Left ventricle myocardium superior (tissue), 1 donor: ENCODE measurements around the gene TTC7B. TPM values are rescaled to one million over a fixed set of nuclear protein-coding genes. Genes with fewer than 3 reads are reported as not detected.
A peak's percentile ranks its signal among the peaks of the same experiment; 100 is the strongest.
"Not testable (repeated sequence)": the region's sequence is repeated elsewhere in the genome, so short reads cannot be mapped to it uniquely, and the experiment has no call there.

Source experiments
- ATAC-seq: fragments of 200-7000 bp; cut with Tn5 transposase; one replicate; pipeline ENCODE4 v1.9.1; 2020; ENCODE audit warnings: mild to moderate bottlenecking, moderate library complexity
- DNase-seq: peaks from one replicate; pipeline ENCODE4 v3.0.0-alpha.2; 2020
- intact Hi-C: fragments of 100-400 bp; cut with micrococcal nuclease; formaldehyde crosslinking; loops from one replicate; pipeline ENCODE4 v1.11.0; 2022
- long read RNA-seq: library from polyadenylated mRNA; unstranded; transcript quantifications from one replicate; pipeline ENCODE4 v2.0.0, GENCODE V29; 2021
- total RNA-seq: library from RNA; stranded (reverse); fragmentation: NEBNext Ultra II Directional; extraction: Animal tissue kit (Norgen Biotek cat#: 25700); gene quantifications from one replicate; pipeline ENCODE4 v1.2.1, GENCODE V29; 2021
- donor health status: DM: no; HTN: yes; CAD: no; lungs with severe emphysema.

TTC7B gene, protein sequence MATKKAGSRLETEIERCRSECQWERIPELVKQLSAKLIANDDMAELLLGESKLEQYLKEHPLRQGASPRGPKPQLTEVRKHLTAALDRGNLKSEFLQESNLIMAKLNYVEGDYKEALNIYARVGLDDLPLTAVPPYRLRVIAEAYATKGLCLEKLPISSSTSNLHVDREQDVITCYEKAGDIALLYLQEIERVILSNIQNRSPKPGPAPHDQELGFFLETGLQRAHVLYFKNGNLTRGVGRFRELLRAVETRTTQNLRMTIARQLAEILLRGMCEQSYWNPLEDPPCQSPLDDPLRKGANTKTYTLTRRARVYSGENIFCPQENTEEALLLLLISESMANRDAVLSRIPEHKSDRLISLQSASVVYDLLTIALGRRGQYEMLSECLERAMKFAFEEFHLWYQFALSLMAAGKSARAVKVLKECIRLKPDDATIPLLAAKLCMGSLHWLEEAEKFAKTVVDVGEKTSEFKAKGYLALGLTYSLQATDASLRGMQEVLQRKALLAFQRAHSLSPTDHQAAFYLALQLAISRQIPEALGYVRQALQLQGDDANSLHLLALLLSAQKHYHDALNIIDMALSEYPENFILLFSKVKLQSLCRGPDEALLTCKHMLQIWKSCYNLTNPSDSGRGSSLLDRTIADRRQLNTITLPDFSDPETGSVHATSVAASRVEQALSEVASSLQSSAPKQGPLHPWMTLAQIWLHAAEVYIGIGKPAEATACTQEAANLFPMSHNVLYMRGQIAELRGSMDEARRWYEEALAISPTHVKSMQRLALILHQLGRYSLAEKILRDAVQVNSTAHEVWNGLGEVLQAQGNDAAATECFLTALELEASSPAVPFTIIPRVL
- 72.2 TPM for total RNA-seq
- long read RNA-seq, partial matches to known transcripts = 12 of 20 reads
- long read RNA-seq, other reads (novel, unspliced or antisense) = 8 of 20 reads

DNA sequence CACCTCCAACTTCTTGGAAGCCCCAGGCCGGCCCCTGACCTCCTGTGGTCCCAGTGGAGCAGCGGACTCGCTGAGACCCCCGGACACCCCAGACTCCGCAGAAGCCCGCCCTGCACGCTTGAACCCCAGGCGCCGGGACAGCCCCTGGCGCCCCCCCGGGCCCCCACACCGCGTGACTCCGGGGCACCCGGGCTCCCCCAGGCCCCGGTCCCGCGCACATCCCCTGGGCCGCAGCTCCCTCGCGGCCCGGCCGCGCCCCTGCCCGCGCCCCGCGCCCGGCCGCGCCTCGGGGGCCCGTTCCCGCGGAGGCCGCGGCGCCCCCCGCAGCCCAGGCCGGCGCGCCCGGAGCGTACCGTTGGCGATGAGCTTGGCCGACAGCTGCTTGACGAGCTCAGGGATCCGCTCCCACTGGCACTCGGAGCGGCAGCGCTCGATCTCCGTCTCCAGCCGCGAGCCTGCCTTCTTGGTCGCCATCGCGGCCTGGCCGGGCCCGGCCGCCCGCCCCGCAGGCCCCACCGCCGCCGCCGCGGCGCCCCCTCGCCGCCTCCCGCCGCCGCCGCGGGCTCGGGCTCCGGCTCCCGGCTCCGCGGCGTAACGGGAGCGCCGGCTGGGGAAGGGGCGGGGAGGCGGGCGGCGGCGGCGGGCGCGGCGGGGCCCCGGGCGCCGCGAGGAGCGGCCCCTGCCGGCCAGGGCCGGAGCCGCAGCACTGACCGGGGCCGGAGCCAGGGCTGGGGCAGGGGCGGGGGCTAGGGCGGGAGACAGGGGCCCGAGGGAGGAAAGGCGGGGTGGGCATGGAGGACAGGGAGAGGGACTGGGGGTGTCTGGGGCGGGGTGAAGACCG lies at the start of gene TTC7B:
TSS of gene TTC7B (minus strand) at position 609 of the 841 bp plus-strand sequence. CDS start at position 474, 135 bp downstream.
- ATAC-seq (peak; percentile 85), DNase-seq (peak; percentile 82)
- intact Hi-C loops = no loop called here

DNA sequence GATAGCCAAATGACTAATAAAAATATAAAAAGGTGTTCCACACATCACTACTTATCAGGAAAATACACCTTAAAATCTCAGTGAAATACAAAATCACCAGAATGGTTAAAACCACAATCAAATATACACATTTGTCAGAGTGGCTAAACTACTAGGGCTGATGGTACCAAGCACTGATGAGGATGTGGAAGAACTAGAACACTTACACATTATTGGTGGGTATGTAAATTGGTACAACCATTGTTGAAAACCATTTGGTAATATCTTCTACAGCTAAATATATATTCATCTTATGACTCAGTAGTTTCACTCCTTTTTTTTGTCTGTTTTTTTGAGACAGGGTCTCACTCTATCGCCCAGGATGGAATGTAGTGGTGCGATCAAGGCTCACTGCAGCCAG lies 48.5 kb upstream of the TTC7B start:
- intact Hi-C loops = no loop called here
- DNase-seq (no peak), ATAC-seq (no peak)

DNA sequence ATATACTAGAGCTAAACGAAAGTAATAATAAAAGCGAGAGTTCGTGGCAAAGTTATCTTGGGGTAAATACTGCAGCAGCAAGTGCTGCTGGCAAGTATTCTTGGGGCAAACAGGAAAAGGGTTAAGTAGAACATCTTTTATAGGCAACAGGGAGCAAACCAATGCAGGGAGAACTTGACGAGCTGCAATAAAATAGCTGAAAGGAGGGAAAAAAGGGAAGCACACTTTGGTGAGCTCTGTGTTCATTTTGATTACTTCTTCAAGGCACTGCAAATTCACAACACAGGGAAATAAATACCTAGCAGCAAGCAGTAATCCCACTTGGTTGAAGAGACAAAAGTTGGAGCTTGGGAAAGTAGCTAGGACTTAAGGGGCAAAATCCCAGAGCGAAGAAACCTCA lies 42.3 kb upstream of the TTC7B start:
- ATAC-seq (no peak), DNase-seq (no peak)
- intact Hi-C loops = no loop called here

DNA sequence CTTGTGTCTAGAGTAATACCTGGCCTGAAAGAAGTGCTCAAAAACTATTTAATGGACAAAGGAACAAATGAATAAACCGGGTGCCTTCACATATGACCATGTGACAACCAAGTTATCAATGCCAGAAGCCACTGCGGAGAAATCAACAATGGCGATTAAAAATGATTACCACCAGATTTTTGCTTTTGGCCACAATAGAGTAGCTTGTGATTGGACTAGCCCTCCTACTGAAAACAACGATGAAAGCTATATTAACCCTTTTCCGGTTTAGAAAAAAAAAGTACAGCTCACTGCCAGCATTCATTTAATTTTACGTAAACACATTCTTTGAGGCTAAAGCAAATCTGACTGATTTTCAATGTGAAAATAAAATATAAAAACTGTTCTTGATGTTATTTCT lies 41.6 kb upstream of the TTC7B start:
- ATAC-seq = no peak
- DNase-seq = no peak
- intact Hi-C loops = no loop called here

DNA sequence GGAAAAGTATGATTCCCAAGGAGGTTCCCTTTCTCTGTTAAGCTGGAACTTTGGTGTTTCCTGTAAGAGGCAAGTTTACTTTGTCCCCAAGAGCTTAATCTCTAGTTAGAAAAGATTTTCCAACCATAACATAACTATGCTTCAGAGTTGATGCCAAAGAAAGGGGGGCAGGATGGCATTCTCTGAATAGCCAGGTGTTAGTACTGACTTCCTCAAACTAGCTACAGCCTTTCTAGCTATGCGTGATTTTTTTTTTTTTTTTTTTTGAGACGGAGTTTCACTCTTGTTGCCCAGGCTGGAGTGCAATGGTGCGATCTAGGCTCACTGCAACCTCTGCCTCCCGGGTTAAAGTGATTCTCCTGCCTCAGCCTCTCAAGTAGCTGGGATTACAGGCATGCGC lies 39.9 kb upstream of the TTC7B start:
- ATAC-seq, intact Hi-C loops, DNase-seq: not testable (repeated sequence)

DNA sequence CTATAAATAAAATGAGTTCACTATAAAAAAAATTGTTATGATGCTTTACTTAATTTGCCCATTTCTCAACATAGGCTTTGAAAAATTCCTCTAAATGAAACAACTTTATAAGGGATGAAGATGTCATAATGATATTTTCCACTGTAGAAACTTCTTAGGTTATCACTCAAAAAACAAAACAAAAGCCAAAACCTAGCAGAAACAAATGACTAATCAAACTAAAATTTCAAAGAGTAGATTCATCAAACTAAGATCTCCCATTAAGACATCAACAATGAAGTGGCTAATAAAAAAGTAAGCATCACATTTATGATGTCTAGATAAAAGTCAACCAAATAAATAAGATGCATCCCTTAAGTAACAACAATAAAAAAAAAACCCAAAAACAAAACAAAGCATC lies 36.9 kb upstream of the TTC7B start:
- DNase-seq = no peak

DNA sequence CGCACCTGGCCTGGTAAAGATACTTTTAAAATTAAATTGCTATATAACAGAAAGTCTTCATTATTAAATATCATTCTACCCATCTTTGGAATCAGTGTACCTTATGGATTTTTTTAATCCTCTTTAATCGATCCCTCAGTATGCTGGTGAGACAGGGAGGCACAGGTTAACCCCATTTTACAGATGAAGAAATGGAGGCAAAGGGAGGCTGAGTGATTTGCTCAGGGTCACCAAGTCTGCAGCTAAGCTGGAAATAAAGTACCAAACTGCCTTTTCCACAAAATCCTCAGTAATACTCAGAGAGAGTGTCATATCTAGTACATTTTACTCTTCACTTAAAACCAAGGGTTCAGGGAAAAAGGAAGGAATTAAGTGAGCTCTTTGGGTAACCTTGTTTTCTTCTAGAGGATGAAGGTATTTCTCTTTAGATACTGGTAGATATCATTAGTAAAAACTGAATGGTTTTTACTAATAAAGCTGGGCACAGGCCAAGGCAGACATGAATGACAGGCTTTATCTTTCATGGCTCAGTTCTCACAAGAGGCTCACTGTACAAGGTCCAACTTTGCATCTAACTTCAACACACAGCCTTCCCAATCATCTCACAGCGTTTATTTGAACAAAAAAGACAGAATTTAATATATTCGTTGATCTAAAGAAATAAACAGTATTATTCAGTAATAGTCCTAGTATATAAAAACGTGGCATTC lies 35.3 kb upstream of the TTC7B start:
- ATAC-seq = no peak
- no peak for DNase-seq
- intact Hi-C loops = no loop called here

More for the DNA sequence above, 36.9 kb upstream of the TTC7B start:
- intact Hi-C loops = no loop called here
- no peak for ATAC-seq

DNA sequence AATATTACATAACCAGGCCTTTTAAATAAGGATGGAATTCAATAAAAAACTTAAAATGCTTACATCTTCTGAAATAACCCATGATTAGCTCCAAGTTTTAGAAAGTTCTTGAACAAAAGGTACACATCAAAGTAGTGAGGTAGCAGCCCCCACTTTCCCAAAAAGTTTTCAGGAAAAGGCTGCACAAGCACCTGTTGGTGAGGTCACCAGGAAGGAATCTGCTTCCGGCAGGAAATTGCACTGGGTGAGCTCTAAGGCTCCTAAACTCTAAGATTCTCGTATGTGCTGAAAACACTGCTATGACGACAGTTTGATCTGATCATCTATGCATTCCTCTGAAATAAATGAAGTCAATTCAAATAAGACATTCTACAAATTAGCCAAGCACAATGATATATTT lies 34.3 kb upstream of the TTC7B start:
- ATAC-seq = peak; percentile 66
- no peak for DNase-seq
- intact Hi-C loops = no loop called here

DNA sequence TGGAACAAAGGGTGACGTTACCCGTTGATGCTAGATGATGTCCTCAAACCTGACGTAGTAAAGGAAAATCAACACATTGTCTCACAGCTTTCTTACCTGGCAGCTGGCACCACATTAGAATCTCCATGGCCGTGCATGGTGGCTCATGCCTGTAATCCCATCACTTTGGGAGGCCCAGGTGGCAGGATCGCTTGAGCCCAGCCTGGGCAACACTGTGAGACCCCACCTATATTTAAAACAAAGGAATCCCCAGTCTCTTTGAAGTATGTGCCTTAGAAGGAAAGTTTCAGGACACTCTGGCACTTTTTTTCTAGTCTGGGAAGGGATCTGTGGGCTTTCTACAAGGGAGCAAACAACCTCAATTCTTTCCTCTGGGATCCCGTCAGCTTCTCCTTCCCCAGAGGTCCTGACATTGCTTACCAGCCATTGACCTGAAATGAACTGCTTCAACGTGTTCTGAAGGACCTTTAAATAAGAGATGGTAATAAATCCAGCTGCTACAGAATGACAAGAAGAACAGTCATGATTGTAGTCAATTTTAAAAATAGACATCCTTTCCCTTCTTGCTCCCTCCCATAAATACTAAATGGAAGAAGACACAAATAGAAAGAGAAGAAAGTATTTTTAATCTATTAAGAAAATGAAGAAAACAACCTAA lies 33.7 kb upstream of the TTC7B start:
- intact Hi-C loops = no loop called here
- ATAC-seq = peak; percentile 12
- DNase-seq = no peak

DNA sequence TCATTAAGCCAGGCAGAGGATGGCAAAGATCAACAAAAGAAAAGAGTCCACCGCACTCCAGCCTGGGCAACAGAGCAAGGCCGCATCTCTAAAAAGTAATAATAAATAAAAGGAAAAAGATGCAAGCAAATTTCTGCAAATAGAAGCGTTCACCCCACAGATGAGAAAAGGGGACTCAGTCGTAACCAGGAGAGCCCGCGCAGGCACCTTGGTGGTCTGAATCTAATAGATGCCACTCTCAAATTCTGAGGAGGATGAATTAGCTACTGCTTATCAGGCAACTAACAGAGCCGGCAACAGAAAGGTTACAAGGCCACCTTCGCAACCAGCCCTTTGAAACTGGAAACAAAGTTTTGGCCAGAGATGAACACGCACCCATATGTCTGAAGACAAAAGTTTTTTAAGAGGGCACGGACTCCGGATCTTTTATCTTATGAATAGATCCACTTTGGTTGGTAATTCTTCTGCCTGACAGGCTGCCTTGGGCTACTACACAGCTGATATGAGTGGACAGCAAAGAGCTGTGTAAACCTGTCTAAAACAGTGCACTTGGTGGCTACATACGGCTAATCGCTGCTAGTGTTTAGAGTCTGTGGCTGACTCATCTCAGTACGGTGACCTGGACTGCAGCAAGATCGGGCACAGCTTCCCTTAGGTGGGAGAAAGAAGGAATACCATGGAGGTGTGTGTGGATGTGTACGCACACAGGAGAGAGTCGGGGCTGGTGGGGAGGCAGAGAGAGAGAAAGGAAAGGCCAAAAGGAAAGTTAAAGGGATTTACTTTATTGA lies 32.9 kb upstream of the TTC7B start:
- ATAC-seq = no peak
- intact Hi-C loops = no loop called here
- no peak for DNase-seq

DNA sequence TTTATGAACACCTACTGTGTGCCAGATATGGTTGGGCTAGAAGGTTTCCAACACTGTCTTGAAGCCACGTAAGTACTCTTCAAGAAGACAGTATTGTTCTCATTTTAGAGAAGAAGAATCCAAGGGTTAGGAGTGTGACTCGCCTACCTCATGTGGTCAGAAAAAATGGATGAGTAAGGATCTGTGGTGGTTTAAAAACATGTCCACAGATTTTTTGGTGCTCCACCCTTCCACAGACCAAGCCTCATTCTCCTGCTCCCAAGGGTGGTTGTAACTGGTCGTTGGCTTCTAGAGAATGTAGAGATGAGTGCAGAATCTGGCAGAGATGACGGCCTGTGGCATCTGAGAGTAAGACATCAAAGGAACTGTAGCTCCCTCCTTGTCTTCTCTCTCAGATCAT lies 30.3 kb upstream of the TTC7B start:
- intact Hi-C loops = no loop called here
- no peak for ATAC-seq
- no peak for DNase-seq

DNA sequence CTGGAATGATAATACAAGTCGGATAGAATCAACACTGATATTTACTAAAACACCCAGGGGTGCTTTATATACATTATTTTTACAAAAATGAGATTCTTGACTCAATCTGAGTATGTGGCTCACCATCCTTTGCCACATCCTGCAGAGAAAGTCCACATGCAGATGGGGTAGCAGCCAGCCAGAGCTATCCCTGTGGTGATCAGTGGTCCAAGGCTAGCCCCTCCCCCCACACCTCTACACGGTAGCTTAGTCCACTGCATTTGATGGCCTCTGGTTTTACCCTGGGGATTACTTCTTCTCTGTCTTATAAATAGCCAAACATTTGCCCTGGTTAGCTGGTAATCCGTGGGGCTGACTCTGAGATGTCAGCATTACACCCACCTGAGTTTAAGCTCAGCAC lies 28.1 kb upstream of the TTC7B start:
- no peak for DNase-seq
- intact Hi-C loops = no loop called here
- ATAC-seq = no peak

DNA sequence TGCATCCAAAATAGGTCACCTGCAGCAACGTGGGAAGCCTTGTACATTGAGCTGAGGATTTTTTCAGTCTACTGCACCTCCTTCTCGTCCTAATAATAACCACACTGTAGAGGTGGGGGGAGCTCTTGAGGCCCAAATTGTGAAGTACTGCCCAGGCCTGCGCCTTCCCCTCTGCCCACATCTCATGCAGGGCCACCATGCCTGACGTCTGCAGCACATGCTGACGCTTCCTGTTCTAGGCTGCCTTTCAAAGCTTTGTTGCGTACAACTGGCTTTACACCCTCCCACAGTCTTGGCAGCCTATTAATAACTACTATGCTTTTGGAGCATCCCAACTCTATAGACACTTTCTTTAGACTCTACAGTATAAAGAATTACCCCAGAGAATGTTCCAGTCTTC lies 26.5 kb upstream of the TTC7B start:
- ATAC-seq = no peak
- no peak for DNase-seq

DNA sequence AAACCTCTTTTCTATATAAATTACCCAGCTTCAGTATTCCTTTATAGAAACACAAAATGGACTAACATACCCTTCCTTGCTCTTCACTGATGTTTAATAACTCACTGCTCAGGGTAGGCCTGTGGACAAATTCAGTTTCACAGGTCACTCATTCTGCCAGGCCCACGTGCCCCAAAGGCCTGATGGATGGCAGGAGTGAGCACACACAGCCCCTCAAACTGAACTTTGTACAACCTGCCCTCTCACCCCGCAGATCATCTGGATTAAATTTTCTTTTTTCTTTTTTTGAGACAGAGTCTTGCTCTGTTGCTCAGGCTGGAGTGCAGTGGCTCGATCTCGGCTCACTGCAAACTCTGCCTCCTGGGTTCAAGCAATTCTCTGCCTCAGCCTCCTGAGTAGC lies 24.4 kb upstream of the TTC7B start:
- DNase-seq, ATAC-seq: not testable (repeated sequence)

More for the DNA sequence above, 26.5 kb upstream of the TTC7B start:
- intact Hi-C loops = no loop called here

DNA sequence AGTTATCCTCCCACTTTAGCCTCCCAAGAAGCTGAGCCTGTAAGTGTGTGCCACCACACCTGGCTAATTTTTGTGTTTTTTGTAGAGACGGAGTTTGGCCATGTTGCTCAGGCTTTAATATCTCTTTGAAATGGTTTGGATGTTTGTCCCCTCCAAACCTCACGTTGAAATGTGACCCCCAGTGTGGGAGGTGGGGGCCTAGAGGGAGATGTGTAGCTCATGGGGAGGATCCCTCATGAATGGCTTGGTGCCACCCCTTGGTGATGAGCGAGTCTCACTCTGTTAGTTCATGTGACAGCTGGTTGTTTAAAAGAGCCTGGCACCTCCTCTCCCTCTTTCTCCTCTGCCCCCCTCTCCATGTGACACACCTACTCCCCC lies 23.6 kb upstream of the TTC7B start:
- ATAC-seq (no peak), DNase-seq (no peak)
- intact Hi-C loops = no loop called here

More for the DNA sequence above, 24.4 kb upstream of the TTC7B start:
- intact Hi-C loops = not testable (repeated sequence)

DNA sequence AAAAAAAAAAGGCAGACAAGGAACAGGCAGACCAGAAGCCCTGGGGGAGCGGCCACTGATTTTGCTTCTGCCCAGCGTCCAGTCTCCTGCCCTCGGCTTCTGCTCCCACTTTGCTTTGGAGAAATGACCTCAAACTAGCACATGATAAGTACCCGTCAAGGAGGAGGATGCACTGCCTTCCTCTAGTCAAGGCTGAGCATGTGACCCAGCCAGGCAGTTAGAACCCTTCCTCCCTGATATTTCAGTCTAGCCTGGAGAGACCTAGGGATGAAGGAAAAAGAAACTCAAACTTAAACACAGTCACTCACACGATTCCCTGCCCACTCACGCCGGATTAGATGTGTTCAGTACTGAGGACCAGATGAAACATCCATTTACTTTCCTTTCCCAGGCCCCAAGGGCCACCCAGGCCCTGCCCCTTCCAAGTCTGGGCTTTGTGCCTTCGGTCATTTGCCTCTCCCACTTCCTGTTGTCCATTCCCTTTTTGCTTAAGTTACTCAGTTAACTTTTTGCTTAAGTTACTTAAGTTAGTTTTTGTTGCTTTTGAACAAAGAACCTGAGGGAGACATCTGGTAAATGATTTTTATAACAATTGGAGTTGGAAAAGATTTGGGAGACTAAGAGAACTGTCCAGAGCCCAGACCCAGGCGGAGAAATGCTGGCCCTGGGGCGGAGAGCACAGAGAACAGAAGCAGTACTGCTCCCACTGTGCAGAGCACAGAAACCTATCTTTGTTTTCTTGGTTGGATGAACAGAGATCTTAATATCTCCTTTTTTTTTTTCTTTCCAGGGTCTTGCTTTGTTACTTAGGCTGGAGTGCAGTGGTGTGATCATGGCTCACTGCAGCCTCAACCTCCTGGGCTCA lies 23.0 kb upstream of the TTC7B start:
- DNase-seq (peak; percentile 75), ATAC-seq (peak; percentile 96)
- intact Hi-C loops = no loop called here

DNA sequence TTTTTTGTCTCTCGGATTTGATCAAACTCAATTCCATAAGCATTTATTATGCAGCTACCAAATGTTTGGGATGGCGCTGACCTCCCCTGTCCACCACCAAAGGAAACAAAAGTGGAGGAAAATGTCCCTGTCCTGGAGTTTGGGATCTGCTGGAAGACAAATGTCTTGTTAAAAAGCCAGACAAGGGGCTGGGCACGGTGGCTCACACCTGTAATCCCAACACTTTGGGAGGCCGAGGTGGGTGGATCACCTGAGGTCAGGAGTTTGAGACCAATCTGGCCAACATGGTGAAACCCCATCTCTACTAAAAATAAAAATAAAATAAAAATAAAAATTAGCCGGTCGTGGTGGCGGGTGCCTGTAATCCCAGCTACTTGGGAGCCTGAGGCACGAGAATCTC lies 22.3 kb upstream of the TTC7B start:
- DNase-seq, ATAC-seq, intact Hi-C loops: not testable (repeated sequence)
